ENCODE measurements around the gene SGCD. TPM values are rescaled to one million over a fixed set of nuclear protein-coding genes. Genes with fewer than 3 reads are reported as not detected.

The SGCD gene
- total and polyA plus RNA-seq, 4 donors, result 7.8 to 32.5 (median 24.9) TPM

DNA sequence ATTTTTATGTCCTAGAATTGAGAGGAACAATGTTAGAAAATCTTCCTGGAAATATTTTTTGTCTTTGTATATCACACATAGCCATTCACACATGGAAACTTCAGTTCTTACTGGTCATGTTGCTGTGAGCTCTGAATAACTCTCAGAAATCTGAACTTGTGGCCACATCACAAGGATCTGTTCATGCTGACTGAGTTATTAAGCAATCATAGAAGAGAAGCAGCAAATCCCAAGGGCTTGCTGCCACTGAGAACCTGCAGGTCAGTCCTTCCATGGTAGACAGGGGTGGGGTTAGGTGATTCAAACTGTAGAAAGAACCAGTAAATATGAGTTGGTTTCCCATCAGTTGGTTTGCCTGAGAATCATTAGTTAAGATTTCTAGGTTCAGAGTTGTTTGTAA is 27.6 kb downstream of the SGCD start:
- H3K27ac ChIP-seq (ENCODE audit: low read depth, low read length), result no peak overlapping the region
- H3K4me3 ChIP-seq (ENCODE audit: low read depth, low read length), result no peak overlapping the region
- H3K36me3 ChIP-seq (ENCODE audit: control insufficient read depth, insufficient read depth, low read length), result no peaks in the 10 kb centered on the region
- no peak for DNase-seq (ENCODE audit: low read depth in 4 of 6, low spot score in 6 of 6)
- no peaks in the 10 kb centered on the region for H3K4me1 ChIP-seq (ENCODE audit: control insufficient read depth, insufficient read depth, low read length)
- H3K27me3 ChIP-seq (ENCODE audit: control insufficient read depth, insufficient read depth, low read length), result no peaks in the 10 kb centered on the region
- H3K9me3 ChIP-seq (ENCODE audit: control insufficient read depth, insufficient read depth, low read length), result no peaks in the 10 kb centered on the region

DNA sequence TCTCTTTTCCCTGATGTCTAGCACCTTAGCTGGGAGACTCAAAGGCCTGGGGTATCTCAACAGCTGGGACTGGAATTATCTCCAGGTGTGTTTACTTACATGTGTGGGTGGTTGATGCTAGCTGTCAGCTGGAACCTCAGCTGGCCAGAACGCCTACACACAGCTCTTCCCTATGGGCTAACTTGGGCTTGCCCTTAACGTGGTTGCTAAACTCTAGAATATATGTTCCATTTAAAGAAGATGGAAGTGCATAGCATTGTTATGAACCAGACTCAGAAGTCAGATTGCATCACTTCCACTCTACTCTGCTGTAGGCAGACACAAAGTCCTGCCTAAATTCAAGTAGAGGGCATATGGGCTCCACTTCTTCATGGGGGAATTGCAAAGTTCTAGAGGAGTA is 29.3 kb downstream of the SGCD start:
- no peaks in the 10 kb centered on the region for H3K36me3 ChIP-seq (ENCODE audit: control insufficient read depth, insufficient read depth, low read length)
- no peaks in the 10 kb centered on the region for H3K4me1 ChIP-seq (ENCODE audit: control insufficient read depth, insufficient read depth, low read length)
- H3K27ac ChIP-seq (ENCODE audit: low read depth, low read length), result no peak overlapping the region
- no peak overlapping the region for H3K4me3 ChIP-seq (ENCODE audit: low read depth, low read length)
- H3K27me3 ChIP-seq (ENCODE audit: control insufficient read depth, insufficient read depth, low read length), result no peaks in the 10 kb centered on the region
- no peaks in the 10 kb centered on the region for H3K9me3 ChIP-seq (ENCODE audit: control insufficient read depth, insufficient read depth, low read length)
- no peak for DNase-seq (ENCODE audit: low read depth in 4 of 6, low spot score in 6 of 6)
- no CpG with 5 or more reads among the region's 2 CpGs for WGBS (ENCODE audit: insufficient coverage)

DNA sequence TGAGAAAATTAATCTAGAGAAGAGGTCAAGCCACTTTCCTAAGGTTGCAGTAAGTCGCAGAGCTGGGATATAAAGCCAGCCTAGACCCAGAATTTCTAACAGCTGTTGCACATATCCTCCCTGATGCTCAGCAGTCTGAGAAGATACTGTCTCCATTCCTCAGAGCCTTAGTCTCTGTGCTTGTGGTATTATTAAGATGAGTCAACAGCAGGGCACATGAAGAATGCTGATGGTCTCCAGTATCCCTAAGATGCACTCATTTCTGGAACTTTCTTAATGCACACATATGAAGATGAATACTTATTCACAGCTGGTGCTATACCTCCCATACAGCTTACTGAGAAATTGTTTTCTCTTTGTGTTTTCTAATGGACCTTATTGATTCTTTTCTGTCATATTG is 32.5 kb downstream of the SGCD start:
- no peak overlapping the region for H3K4me3 ChIP-seq (ENCODE audit: low read depth, low read length)
- no peaks in the 10 kb centered on the region for H3K36me3 ChIP-seq (ENCODE audit: control insufficient read depth, insufficient read depth, low read length)
- H3K4me1 ChIP-seq (ENCODE audit: control insufficient read depth, insufficient read depth, low read length), result no peaks in the 10 kb centered on the region
- no peak for DNase-seq (ENCODE audit: low read depth in 4 of 6, low spot score in 6 of 6)
- no peaks in the 10 kb centered on the region for H3K27me3 ChIP-seq (ENCODE audit: control insufficient read depth, insufficient read depth, low read length)
- WGBS (ENCODE audit: insufficient coverage), result no CpG with 5 or more reads among the region's 1 CpG
- no peak overlapping the region for H3K27ac ChIP-seq (ENCODE audit: low read depth, low read length)
- H3K9me3 ChIP-seq (ENCODE audit: control insufficient read depth, insufficient read depth, low read length), result no peaks in the 10 kb centered on the region

DNA sequence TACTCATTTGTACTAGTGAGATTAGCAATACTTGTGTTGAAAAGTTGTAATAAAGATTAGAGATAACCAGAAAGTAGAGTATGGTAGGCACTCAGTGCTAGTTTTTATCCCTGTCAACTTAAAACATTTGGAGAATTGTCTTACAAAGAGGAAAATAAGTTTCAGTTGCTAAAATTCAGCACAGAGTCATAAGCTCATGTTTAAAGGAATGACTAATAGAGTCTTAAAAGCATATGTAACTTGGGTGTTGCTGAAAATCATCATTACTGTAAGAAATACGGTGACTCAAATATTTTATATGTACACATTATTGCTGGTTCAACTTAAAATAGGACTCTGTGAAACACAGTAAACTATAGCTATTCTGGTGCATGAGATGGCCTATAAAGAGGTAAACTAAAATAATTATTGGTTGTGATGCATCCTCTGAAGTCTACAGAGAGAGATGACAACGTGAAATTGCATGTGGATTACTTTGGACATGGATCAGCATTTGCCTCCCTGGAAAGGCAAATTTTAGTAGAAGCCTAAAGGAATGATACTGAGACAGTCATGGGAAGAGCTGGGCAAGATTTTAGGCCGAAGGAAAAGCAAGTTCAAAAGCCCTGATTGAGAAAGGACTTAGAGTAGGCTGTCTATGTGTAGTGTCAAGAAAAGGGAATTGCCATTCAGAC is 34.6 kb downstream of the SGCD start:
- Histone ChIP-seq H3K4me3 (ENCODE audit: low read depth, low read length) (no peak overlapping the region), H3K4me1 (ENCODE audit: control insufficient read depth, insufficient read depth, low read length) (no peaks in the 10 kb centered on the region), H3K27me3 (ENCODE audit: control insufficient read depth, insufficient read depth, low read length) (no peaks in the 10 kb centered on the region), H3K27ac (ENCODE audit: low read depth, low read length) (no peak overlapping the region), H3K36me3 (ENCODE audit: control insufficient read depth, insufficient read depth, low read length) (no peaks in the 10 kb centered on the region), H3K9me3 (ENCODE audit: control insufficient read depth, insufficient read depth, low read length) (no peaks in the 10 kb centered on the region)
- WGBS (ENCODE audit: insufficient coverage), result 86% methylated on average over 1 of the region's 3 CpGs
- DNase-seq (ENCODE audit: low read depth in 4 of 6, low spot score in 6 of 6), result no peak

DNA sequence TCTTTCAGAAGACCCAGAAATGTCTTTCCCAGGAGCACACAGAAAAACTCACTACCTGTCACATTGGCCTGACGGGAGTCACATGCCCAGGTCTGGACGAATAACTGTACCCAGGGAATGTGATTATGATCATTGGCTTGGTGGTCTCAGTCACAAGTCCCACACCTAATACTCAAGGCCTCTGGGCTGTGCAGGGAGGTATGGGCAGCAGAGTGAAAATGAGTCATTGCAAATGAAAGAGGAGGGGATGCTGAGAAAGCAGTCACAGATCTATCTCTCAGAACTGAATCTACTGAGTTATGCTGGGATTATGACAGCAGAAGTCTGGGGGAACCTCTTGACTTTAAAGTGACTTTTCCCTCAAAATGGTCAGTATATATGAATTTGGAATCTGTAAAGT is 36.9 kb downstream of the SGCD start:
- no peaks in the 10 kb centered on the region for H3K9me3 ChIP-seq (ENCODE audit: control insufficient read depth, insufficient read depth, low read length)
- no peak overlapping the region for H3K27ac ChIP-seq (ENCODE audit: low read depth, low read length)
- H3K4me1 ChIP-seq (ENCODE audit: control insufficient read depth, insufficient read depth, low read length), result no peaks in the 10 kb centered on the region
- no peak overlapping the region for H3K4me3 ChIP-seq (ENCODE audit: low read depth, low read length)
- WGBS (ENCODE audit: insufficient coverage), result no CpG with 5 or more reads among the region's 2 CpGs
- no peaks in the 10 kb centered on the region for H3K36me3 ChIP-seq (ENCODE audit: control insufficient read depth, insufficient read depth, low read length)
- no peaks in the 10 kb centered on the region for H3K27me3 ChIP-seq (ENCODE audit: control insufficient read depth, insufficient read depth, low read length)
- DNase-seq (ENCODE audit: low read depth in 4 of 6, low spot score in 6 of 6), result no peak

DNA sequence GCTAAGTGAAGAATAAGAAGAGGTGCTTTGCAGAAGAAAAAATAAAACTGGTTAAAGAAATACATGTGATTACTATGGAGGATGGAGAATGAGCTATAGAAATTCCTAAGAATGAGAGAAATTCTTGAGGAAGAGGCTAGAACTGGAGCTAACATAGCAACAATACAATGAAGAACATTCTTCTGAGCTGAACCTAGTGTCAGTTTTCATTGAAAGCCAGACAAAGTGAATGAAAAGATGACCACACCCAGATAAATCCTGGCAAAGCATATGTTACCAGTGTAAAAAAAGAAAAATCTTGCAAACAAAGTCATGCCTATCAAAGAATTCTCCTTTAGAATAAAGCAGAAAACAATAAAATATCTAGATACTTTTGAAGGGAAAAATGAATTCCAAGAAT is 39.6 kb downstream of the SGCD start:
- Histone ChIP-seq H3K27ac (ENCODE audit: low read depth, low read length) (no peak overlapping the region), H3K4me3 (ENCODE audit: low read depth, low read length) (no peak overlapping the region), H3K9me3 (ENCODE audit: control insufficient read depth, insufficient read depth, low read length) (no peaks in the 10 kb centered on the region), H3K27me3 (ENCODE audit: control insufficient read depth, insufficient read depth, low read length) (no peaks in the 10 kb centered on the region), H3K4me1 (ENCODE audit: control insufficient read depth, insufficient read depth, low read length) (no peaks in the 10 kb centered on the region), H3K36me3 (ENCODE audit: control insufficient read depth, insufficient read depth, low read length) (no peaks in the 10 kb centered on the region)
- DNase-seq (ENCODE audit: low read depth in 4 of 6, low spot score in 6 of 6), result no peak

DNA sequence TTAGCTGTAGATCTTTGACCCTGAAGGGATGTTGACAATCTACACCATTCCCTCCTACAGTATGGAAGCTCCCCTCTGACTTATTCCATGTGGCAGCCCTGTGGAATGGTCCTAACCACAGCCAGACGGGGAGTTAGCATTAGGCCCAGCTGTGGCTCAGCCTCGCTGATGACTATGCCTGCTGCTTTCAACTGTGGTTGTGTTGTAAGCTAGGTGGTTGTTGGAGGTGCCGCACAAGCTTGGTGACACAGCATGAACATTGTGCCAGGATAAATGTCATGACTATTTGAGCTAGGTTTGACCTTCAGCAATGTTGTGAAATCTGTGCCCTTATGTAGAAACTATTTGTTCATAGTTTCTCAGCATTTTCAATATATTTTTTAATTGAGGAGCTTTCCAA is 40.6 kb downstream of the SGCD start:
- 90% methylated on average over 2 of the region's 3 CpGs for WGBS (ENCODE audit: insufficient coverage)
- DNase-seq (ENCODE audit: low read depth in 4 of 6, low spot score in 6 of 6), result no peak
- Histone ChIP-seq H3K27me3 (ENCODE audit: control insufficient read depth, insufficient read depth, low read length) (no peaks in the 10 kb centered on the region), H3K4me3 (ENCODE audit: low read depth, low read length) (no peak overlapping the region), H3K36me3 (ENCODE audit: control insufficient read depth, insufficient read depth, low read length) (no peaks in the 10 kb centered on the region), H3K4me1 (ENCODE audit: control insufficient read depth, insufficient read depth, low read length) (no peaks in the 10 kb centered on the region), H3K27ac (ENCODE audit: low read depth, low read length) (no peak overlapping the region), H3K9me3 (ENCODE audit: control insufficient read depth, insufficient read depth, low read length) (no peaks in the 10 kb centered on the region)

DNA sequence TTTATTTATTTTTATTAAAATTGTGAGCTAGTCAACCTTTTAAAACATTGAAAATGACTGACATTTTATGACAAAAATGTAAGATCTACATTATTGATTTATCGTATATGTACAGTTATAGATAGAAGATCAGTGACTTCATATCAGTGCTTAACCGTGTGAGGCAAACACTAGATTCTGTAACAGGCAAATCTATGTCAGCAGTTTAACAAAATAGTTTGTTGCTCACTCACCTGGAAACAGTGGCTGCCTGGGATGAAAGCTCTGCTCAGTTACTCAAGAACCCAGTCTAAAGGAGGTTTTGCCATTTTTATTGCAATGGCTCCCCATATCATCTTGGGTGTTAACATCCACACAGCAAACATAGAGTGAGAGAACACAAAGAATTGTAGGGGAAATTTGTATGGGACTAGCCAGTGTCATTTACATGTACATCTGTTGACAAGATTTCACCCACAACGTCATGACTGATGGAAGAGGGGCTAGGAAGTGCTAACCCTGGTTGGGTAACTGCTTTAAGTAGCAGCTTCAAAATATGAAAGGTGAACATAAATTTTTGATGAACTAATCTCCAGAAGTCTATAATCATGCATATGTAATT is 49.0 kb downstream of the SGCD start:
- Histone ChIP-seq H3K36me3 (ENCODE audit: control insufficient read depth, insufficient read depth, low read length) (no peaks in the 10 kb centered on the region), H3K27ac (ENCODE audit: low read depth, low read length) (no peak overlapping the region), H3K27me3 (ENCODE audit: control insufficient read depth, insufficient read depth, low read length) (no peaks in the 10 kb centered on the region), H3K4me3 (ENCODE audit: low read depth, low read length) (no peak overlapping the region), H3K4me1 (ENCODE audit: control insufficient read depth, insufficient read depth, low read length) (no peaks in the 10 kb centered on the region), H3K9me3 (ENCODE audit: control insufficient read depth, insufficient read depth, low read length) (no peaks in the 10 kb centered on the region)
- no CpG with 5 or more reads among the region's 3 CpGs for WGBS (ENCODE audit: insufficient coverage)
- DNase-seq (ENCODE audit: low read depth in 4 of 6, low spot score in 6 of 6), result no peak

DNA sequence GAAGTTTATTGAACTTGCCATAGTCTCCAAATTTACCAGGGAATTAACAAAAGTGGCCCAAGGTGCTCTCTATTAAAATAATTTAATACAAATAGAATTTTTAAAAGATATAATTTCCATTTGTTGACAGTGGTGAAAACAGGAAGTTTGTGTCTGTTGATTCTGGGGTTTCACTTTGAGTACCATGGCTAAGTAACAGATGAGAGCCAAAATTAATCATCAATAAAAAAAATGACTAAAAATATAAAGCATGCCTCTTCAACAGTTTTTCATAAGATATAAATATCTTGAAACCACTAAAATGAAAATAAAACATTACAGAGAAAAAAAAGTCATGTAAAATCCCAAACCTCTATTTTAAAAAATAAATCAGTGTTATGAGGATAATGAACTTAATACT is 49.8 kb downstream of the SGCD start:
- H3K4me1 ChIP-seq (ENCODE audit: control insufficient read depth, insufficient read depth, low read length), result no peaks in the 10 kb centered on the region
- DNase-seq (ENCODE audit: low read depth in 4 of 6, low spot score in 6 of 6), result no peak
- no peaks in the 10 kb centered on the region for H3K36me3 ChIP-seq (ENCODE audit: control insufficient read depth, insufficient read depth, low read length)
- H3K27me3 ChIP-seq (ENCODE audit: control insufficient read depth, insufficient read depth, low read length), result no peaks in the 10 kb centered on the region
- H3K27ac ChIP-seq (ENCODE audit: low read depth, low read length), result no peak overlapping the region
- H3K4me3 ChIP-seq (ENCODE audit: low read depth, low read length), result no peak overlapping the region
- no peaks in the 10 kb centered on the region for H3K9me3 ChIP-seq (ENCODE audit: control insufficient read depth, insufficient read depth, low read length)

DNA sequence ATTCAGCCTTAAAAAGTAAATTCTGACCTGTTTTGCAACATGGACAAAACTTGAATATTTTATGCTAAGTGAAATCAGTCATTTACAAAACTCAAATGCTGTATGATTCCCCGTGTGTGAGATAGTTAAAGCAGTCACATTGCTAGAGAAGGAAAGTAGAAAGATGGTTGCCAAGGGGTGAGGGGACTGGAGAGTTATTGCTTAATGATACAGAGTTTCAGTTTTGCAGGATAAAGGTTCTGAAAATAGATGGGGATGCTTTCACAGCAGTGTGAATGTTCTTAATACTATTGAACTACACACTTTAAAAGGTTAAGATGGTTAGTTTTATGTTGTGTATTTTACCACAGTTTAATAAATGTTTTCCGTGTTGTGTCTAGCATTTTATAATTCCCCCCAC is 51.2 kb downstream of the SGCD start:
- H3K27me3 ChIP-seq (ENCODE audit: control insufficient read depth, insufficient read depth, low read length), result no peaks in the 10 kb centered on the region
- H3K4me3 ChIP-seq (ENCODE audit: low read depth, low read length), result no peak overlapping the region
- no peaks in the 10 kb centered on the region for H3K4me1 ChIP-seq (ENCODE audit: control insufficient read depth, insufficient read depth, low read length)
- H3K9me3 ChIP-seq (ENCODE audit: control insufficient read depth, insufficient read depth, low read length), result no peaks in the 10 kb centered on the region
- no peaks in the 10 kb centered on the region for H3K36me3 ChIP-seq (ENCODE audit: control insufficient read depth, insufficient read depth, low read length)
- no peak for DNase-seq (ENCODE audit: low read depth in 4 of 6, low spot score in 6 of 6)
- WGBS (ENCODE audit: insufficient coverage), result no CpG with 5 or more reads among the region's 2 CpGs
- H3K27ac ChIP-seq (ENCODE audit: low read depth, low read length), result no peak overlapping the region
